Left colon (tissue), 2 donors: ENCODE measurements around the gene TBL1XR1. TPM values are rescaled to one million over a fixed set of nuclear protein-coding genes. Genes with fewer than 3 reads are reported as not detected.
A peak's percentile ranks its signal among the peaks of the same experiment; 100 is the strongest.
"Not testable (repeated sequence)": the region's sequence is repeated elsewhere in the genome, so short reads cannot be mapped to it uniquely, and the experiment has no call there.

Source experiments
- ATAC-seq: fragments of 200-7000 bp; cut with Tn5 transposase; one replicate; pipeline ENCODE4 v1.9.1; 2020; ENCODE audit warnings: mild to moderate bottlenecking, moderate library complexity
- DNase-seq, 2 donors: peaks; one replicate each; pipeline ENCODE4 v3.0.0-alpha.2; 2020
- intact Hi-C, 2 donors: fragments of 100-400 bp; cut with DNase I in 1 of 2; cut with micrococcal nuclease in 1 of 2; formaldehyde crosslinking; loops; one replicate each; pipeline versions ENCODE4 v1.11.2 to v1.14.0; 2022; cut with DNase I, micrococcal nuclease
- total RNA-seq, 2 donors: library from RNA; stranded (reverse); fragmentation: NEBNext Ultra II Directional; extraction: Animal tissue kit (Norgen Biotek cat#: 25700); gene quantifications; one replicate each; pipeline ENCODE4 v1.2.1, GENCODE V29; 2021
- donor health status: DM: no; HTN: no; CAD: no.
- donor health status: DM: yes; HTN: yes; CAD: no.

Gene TBL1XR1
- total RNA-seq, 2 donors from 2014 or later = 165 to 186 TPM

DNA sequence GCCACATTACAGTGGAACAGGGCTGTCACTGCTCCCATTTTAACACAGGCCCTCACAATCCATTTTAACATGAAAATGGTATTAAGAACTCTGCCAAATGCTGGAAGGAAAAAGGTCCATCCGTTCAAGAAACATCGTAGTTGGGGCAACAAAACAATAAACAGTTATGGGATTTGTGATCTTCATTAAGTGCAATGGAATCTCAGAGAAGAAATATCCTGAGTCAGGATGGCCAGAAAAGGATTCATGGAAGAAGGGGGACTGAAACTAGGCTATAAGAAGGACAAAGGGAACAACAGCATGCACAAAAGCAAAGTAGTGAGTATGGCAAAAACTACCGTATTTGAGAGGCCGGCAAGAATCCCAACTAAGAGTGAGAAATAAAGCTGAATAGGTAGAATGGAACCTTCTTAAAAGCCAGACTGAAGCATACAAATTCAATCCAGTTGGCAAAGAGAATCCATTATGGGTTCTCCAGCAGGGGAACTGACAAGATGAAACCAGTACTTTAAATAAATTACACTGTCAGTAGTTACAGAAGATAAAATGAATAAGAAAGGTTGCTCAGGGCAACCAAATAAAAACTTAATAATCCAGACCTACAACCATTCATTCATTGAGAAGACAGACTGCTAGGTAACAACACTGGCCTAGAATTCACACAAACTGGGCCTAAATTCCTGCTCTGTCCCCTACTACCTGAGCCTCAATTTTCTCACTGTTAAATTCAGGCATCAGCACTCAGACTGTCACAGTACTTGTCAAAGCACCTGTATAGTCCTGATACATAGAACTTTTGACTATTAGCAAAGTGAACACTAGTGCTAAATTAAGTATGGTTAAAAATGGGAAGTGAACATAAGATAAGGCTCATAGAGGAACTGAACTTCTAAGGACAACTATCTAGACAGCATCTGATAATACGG, 6.3 kb downstream of the TBL1XR1 start:
- intact Hi-C loops = loop anchor here (5.0 to 10.0 kb wide), 2 partner anchors 134 to 136 kb away; no protein-coding TSS in a partner anchor
- DNase-seq (no peak), ATAC-seq (no peak)

DNA sequence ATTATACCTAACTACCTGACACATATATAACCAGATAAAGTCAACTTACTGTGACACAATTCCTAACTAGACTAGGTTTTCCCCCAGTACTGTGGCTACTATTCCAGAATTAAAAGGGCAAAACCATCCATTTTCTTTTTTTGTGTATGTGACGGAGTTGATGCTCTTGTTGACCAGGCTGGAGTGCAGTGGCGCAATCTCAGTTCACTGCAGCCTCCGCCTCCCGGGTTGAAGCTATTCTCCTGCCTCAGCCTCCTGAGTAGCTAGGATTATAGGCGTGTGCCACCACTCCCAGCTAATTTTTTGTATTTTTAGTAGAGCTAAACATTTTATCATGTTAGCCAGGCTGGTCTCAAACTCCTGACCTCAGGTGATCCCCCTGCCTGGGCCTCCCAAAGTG, 7.1 kb downstream of the TBL1XR1 start:
- not testable (repeated sequence) for ATAC-seq, DNase-seq
- intact Hi-C loops = loop anchor here (5.0 to 10.0 kb wide), 2 partner anchors 133 to 135 kb away; no protein-coding TSS in a partner anchor

DNA sequence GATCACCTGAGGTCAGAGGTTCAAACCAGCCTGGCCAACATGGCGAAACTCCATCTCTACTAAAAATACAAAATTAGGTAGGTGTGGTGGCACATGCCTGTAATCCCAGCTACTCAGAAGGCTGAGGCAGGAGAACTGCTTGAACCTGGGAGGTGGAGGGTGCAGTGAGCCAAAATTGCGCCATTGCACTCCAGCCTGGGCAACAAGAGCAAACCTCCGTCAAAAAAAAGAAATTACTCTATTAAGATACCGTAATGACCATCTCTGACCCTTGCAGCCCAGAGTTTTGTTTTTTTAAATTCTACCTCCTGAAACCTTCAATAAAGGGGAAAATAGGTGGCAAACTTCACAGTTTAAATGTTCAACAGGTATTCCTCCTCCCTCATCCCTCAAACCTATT, 9.0 kb downstream of the TBL1XR1 start:
- DNase-seq, ATAC-seq, intact Hi-C loops: not testable (repeated sequence)

DNA sequence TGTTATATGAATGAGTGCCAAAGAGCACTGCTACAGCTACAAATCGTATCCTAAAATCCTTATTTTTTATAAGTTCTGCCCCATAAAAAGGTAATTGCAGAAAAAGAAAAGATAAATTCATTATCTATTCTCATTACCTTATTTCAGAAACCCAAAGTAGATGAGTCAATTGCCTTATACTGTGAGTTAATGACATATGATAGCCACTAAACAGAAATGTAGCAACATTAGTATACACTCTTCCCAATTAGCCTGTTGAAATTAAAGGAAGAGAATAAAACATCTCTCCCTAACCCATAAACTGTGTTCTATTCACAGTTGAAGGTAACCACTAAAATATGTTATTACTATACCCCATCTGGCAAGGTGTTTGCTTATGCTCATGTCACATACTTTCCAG, 11.0 kb downstream of the TBL1XR1 start:
- intact Hi-C loops = no loop called here
- ATAC-seq = peak; percentile 36
- DNase-seq = no peak

DNA sequence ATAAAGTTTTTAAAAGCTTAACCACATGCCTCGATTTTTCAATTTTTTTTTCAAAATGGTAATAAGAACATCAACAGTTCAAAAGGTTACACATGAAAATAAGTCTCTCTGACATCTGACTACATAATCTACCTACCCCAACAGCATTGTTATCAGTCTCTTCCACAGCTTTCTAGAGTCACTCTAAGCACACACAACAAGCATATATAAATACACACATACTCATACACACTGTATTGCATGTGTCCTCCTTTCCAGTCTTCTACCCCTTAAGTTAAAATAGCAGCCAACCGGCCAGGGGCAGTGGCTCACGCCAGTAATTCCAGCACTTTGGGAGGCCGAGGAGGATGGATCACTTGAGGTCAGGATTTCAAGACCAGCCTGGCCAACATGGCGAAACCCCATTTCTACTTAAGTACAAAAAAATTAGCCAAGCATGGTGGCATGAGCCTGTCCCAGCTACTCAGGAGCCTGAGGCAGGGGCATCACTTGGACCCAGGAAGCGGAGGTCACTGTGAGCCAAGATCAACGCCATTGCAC, 12.2 kb downstream of the TBL1XR1 start:
- DNase-seq (no peak), ATAC-seq (no peak)
- intact Hi-C loops = no loop called here

DNA sequence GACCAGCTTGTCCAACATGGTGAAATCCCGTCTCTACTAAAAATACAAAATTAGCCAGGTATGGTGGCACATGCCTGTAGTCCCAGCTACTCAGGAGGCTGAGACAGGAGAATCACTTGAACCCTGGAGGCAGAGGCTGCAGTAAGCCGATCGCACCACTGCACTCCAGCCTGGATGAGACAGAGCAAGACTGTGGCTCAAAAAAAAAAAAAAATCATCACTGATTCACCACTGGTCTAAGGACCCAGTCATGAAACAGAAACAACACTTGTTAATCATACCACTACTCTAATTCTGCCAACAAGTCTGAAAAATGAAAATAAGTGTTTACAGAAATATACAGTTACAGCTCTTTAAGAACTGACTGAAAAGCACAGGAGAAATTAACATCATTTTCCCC, 12.7 kb downstream of the TBL1XR1 start:
- intact Hi-C loops, DNase-seq, ATAC-seq: not testable (repeated sequence)

- ATAC-seq (no peak), DNase-seq (no peak)
- intact Hi-C loops = no loop called here
These were observed 14.9 kb downstream of the TBL1XR1 start for GRCh38 chr3:177182352-177182751.

GRCh38 chr3:177181418-177181817, 15.9 kb downstream of the TBL1XR1 start:
- intact Hi-C loops = no loop called here
- ATAC-seq (no peak), DNase-seq (no peak)

DNA sequence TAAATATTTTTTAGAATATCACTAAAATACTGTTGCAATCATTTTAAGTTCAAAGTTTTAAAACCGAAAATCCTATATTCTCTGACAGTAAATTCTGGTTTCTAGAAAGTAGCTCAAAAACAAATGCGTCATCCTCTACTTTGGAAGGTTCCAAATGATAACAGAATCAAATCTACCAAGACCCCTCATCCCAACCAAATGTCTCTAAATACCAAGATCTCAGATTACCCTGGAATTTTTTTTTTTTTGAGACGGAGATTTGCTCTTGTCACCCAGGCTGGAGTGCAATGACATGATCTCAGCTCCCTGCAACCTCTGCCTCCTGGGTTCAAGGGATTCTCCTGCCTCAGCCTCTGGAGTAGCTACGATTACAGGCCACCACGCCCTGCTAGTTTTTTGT, 16.8 kb downstream of the TBL1XR1 start:
- ATAC-seq (no peak), DNase-seq (no peak)
- intact Hi-C loops = no loop called here

GRCh38 chr3:177179281-177180067, 17.8 kb downstream of the TBL1XR1 start:
- ATAC-seq = peak; percentile 25
- DNase-seq = no peak
- intact Hi-C loops = no loop called here

DNA sequence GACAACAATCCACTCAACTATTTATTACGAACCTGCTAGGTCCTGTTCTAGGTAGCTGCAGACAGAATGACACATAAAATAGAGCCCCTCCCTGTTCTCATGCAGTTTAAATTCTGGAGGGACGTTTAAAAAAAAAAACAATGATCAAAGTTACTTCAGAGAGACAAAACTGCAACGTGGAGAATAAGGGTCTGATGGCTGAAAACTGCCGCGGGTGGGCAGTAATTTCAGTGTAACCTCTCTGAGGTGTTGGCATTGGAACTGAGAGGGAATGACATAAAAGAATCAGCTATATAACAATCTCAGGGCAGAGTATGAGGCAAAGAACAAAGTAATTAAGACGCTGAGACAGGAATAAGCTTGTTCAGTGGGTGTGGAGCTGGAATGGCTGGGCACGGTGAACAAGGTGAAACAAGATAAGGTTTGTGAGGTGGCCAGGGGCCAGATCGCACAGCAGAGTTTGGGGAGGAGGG, 19.5 kb downstream of the TBL1XR1 start:
- ATAC-seq (peak; percentile 96), DNase-seq (peak; percentile 67 to 79)
- intact Hi-C loops = no loop called here

DNA sequence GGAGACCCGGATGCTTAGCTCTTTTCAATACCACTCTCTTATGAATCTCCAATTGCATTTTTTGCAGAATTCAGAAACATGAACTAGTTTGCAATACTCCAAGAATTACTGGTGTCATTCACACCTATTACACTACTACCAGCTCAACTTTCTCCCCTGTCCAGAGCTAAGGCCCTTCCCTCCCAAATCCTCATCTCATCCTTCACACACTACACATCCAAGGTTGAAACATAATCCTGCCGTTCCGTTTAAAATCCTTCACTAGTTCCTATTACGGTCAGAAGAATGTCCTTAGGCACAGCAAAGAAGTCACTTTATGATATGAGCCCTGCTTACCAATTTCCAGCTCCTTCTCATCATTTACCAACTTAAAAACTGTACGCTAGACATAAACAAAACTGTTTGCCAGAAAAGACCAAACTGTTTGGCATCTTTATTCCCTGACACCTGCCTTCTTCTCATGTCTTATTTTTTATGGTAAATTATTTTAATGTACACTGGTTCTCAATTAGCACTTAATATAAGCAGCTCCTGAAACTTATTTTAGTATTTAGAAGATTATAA, 22.6 kb downstream of the TBL1XR1 start:
- intact Hi-C loops = no loop called here
- no peak for ATAC-seq
- no peak for DNase-seq

GRCh38 chr3:177169936-177170722, 27.2 kb downstream of the TBL1XR1 start:
- no peak for DNase-seq
- intact Hi-C loops = no loop called here
- peak; percentile 69 for ATAC-seq

- no peak for DNase-seq
- ATAC-seq = no peak
- intact Hi-C loops = no loop called here
These were observed 28.9 kb downstream of the TBL1XR1 start for GRCh38 chr3:177168431-177168830.

DNA sequence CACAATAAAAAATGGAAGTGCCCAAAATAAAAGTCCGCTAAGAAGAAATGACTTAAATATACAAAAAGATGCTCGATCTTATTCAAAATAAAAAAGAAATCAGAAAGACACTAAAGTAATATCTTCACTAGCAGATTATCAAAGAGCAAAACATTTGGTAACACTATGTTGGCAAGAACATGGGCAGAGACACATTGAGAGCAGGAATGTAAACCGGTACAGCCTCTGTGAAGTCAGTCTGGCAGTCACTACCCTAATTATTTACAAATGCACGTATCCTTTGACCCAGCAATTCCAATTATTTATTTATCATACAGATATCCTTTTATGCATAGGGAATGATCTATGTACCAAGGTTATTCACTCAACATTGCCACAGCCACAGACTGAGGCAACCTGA, 34.5 kb downstream of the TBL1XR1 start:
- DNase-seq (no peak), ATAC-seq (peak; percentile 44)
- intact Hi-C loops = no loop called here

DNA sequence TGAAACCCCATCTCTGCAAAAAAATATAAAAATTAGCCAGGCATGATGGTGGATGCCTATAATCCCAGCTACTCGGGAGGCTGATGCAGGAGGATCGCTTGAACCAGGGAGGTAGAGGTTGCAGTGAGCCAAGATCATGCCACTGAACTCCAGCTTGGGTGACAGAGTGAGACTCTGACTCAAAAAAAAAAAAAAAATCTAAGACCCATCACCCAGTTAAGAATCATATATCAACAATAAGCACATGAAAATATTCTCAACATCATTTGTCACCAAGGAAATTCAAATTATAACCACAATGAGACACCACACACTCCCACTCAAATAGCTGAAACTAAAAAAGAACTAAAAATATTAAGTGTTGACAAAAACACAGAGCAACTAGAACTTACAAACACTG, 35.7 kb downstream of the TBL1XR1 start:
- ATAC-seq, intact Hi-C loops, DNase-seq: not testable (repeated sequence)

GRCh38 chr3:177158461-177158860, 38.8 kb downstream of the TBL1XR1 start:
- intact Hi-C loops = no loop called here
- ATAC-seq (no peak), DNase-seq (no peak)

DNA sequence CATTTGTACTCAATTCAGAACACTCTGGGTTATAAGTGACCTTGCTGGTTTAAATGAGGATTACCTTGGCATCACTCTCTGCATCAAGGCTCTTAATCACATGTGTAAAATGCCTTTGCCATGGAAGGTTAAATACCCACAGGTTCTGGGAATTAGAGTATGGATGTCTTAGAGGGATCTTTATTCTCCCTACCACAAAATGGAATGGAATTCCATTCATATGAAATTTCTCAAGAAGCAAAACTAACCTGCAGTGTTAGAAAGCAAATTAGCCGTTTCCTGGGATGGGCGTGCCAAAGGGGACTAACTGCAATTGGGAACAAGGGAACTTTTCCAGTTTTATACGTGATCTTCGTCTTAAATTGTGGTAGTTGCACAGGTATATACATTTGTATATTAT, 39.8 kb downstream of the TBL1XR1 start:
- DNase-seq (no peak), ATAC-seq (peak; percentile 27)
- intact Hi-C loops = no loop called here
